MCF 10A (cell line): ENCODE measurements around the gene FAAP100. TPM values are rescaled to one million over a fixed set of nuclear protein-coding genes. Genes with fewer than 3 reads are reported as not detected.
A peak's percentile ranks its signal among the peaks of the same experiment; 100 is the strongest.

Experiments used
- BruUV-seq: library from RNA; stranded (reverse); fragments of 400-500 nt; replicated peaks from 2 replicates; lab custom pipeline; 2021; lab: Mats Ljungman, UMichigan
- CTCF ChIA-PET: fragments of 300-600 bp; sonication (Branson Sonifier 250); formaldehyde crosslinking; extraction: SDS; loops from one replicate; lab custom pipeline; 2021; ENCODE audit warnings: antibody characterized with exemption, inconsistent platforms; lab: Yijun Ruan, JAX
- POLR2A ChIA-PET: fragments of 300-600, 350-650 bp; sonication (Branson Sonifier 250); formaldehyde crosslinking; extraction: SDS; loops from one replicate; lab custom pipeline; 2020; ENCODE audit warnings: antibody characterized with exemption, inconsistent platforms; lab: Yijun Ruan, JAX
- DNase-seq: peaks from one replicate; pipeline ENCODE4 v3.0.0-alpha.2; 2018; ENCODE audit not compliant: unreplicated experiment
- H3K27ac Mint-ChIP-seq: one replicate; pipeline ENCODE4 v1.8.0; 2022; ENCODE audit warnings: mild to moderate bottlenecking, low read depth, mixed read lengths; ENCODE audit not compliant: unreplicated experiment
- H3K27me3 Mint-ChIP-seq: one replicate; pipeline ENCODE4 v1.8.0; 2022; ENCODE audit warnings: mixed read lengths; ENCODE audit not compliant: insufficient read depth, unreplicated experiment
- H3K36me3 Mint-ChIP-seq: one replicate; pipeline ENCODE4 v1.8.0; 2022; ENCODE audit warnings: mild to moderate bottlenecking, moderate library complexity, mixed read lengths; ENCODE audit not compliant: insufficient read depth, unreplicated experiment
- H3K4me1 Mint-ChIP-seq: one replicate; pipeline ENCODE4 v1.8.0; 2022; ENCODE audit warnings: mixed read lengths; ENCODE audit not compliant: insufficient read depth, unreplicated experiment
- H3K4me3 Mint-ChIP-seq: one replicate; pipeline ENCODE4 v1.8.0; 2022; ENCODE audit warnings: mild to moderate bottlenecking, moderate library complexity, mixed read lengths; ENCODE audit not compliant: unreplicated experiment
- H3K9me3 Mint-ChIP-seq: one replicate; pipeline ENCODE4 v1.8.0; 2022; ENCODE audit warnings: mixed read lengths; ENCODE audit not compliant: unreplicated experiment
- CTCF ChIP-seq: fragments of 200-600 bp; IDR thresholded peaks from one replicate; pipeline ENCODE4 v1.8.0; 2022; ENCODE audit warnings: antibody characterized with exemption, mild to moderate bottlenecking; ENCODE audit not compliant: unreplicated experiment
- intact Hi-C: fragments of 100-400 bp; cut with micrococcal nuclease; formaldehyde crosslinking; loops from 2 replicates; pipeline ENCODE4 v1.14.1; 2022
- total RNA-seq: library from RNA; stranded (reverse); gene quantifications from 2 replicates; pipeline ENCODE4 v1.2.3, GENCODE V29; 2022

The FAAP100 gene
- total RNA-seq, 1 experiment from 2014 or later = 32.5 TPM

GRCh38 chr17:81582341-81582740, 30.2 kb upstream of the FAAP100 start:
- Mint-ChIP-seq H3K36me3 (peaks cover 55% of the 10 kb centered on the region), H3K27ac (no peak overlapping the region), H3K27me3 (no peaks in the 10 kb centered on the region)

GRCh38 chr17:81581758-81582157, 29.6 kb upstream of the FAAP100 start:
- intact Hi-C loops = no loop called here
- BruUV-seq = no TSS peak
- peaks cover 51% of the 10 kb centered on the region for H3K36me3 Mint-ChIP-seq
- H3K27me3 Mint-ChIP-seq = no peaks in the 10 kb centered on the region
- DNase-seq = no peak
- H3K4me3 Mint-ChIP-seq = no peak overlapping the region
- H3K27ac Mint-ChIP-seq = no peak overlapping the region
- POLR2A ChIA-PET = interaction anchor here (0.7 to 1.7 kb wide), 2 partner anchors 30 to 68 kb away, joined by 3 to 4 read pairs; partner anchors contain the start of gene FAAP100
- H3K9me3 Mint-ChIP-seq = no peaks in the 10 kb centered on the region
- peaks cover 32% of the 10 kb centered on the region for H3K4me1 Mint-ChIP-seq
- TF ChIP-seq CTCF = no peak
- CTCF ChIA-PET = interaction anchor here (1.1 to 4.8 kb wide), 2 partner anchors 16 to 19 kb away, joined by 4 to 29 read pairs; no protein-coding TSS in a partner anchor

More at GRCh38 chr17:81582341-81582740, 30.2 kb upstream of the FAAP100 start:
- intact Hi-C loops = no loop called here
- H3K4me3 Mint-ChIP-seq = no peak overlapping the region
- TF ChIP-seq CTCF = no peak
- no peaks in the 10 kb centered on the region for H3K9me3 Mint-ChIP-seq
- DNase-seq = no peak
- no TSS peak for BruUV-seq
- POLR2A ChIA-PET = interaction anchor here (0.7 to 1.7 kb wide), 2 partner anchors 30 to 68 kb away, joined by 3 to 4 read pairs; partner anchors contain the start of gene FAAP100
- CTCF ChIA-PET = interaction anchor here (0.6 to 4.8 kb wide), 4 partner anchors 16 to 64 kb away, joined by 3 to 29 read pairs (median 5); no protein-coding TSS in a partner anchor
- H3K4me1 Mint-ChIP-seq = peaks cover 26% of the 10 kb centered on the region

- ChIA-PET CTCF (interaction anchor here (4.8 kb wide), 1 partner anchor 21 kb away, joined by 29 read pairs; no protein-coding TSS in a partner anchor), POLR2A (interaction anchor here (0.9 to 2.4 kb wide), 2 partner anchors 14 to 28 kb away, joined by 3 to 8 read pairs; no protein-coding TSS in a partner anchor)
- Mint-ChIP-seq H3K36me3 (peaks cover 47% of the 10 kb centered on the region), H3K27me3 (no peaks in the 10 kb centered on the region), H3K4me1 (peaks cover 44% of the 10 kb centered on the region), H3K27ac (peak overlapping the region; percentile 50), H3K4me3 (no peak overlapping the region), H3K9me3 (no peaks in the 10 kb centered on the region)
- BruUV-seq = no TSS peak
- no peak for TF ChIP-seq CTCF
- no peak for DNase-seq
- intact Hi-C loops = no loop called here
Observed at GRCh38 chr17:81580481-81580880, 28.3 kb upstream of the FAAP100 start.

- ChIA-PET CTCF (interaction anchor here (4.8 kb wide), 1 partner anchor 21 kb away, joined by 29 read pairs; no protein-coding TSS in a partner anchor), POLR2A (interaction anchor here (0.6 to 2.4 kb wide), 4 partner anchors 13 to 104 kb away, joined by 3 to 8 read pairs (median 3); partner anchors contain the start of genes ARL16 and HGS)
- Mint-ChIP-seq H3K4me3 (no peak overlapping the region), H3K9me3 (no peaks in the 10 kb centered on the region), H3K4me1 (peaks cover 44% of the 10 kb centered on the region), H3K27me3 (no peaks in the 10 kb centered on the region), H3K27ac (peak overlapping the region; percentile 50), H3K36me3 (peaks cover 41% of the 10 kb centered on the region)
- intact Hi-C loops = no loop called here
- no TSS peak for BruUV-seq
- no peak for TF ChIP-seq CTCF
- DNase-seq = no peak
Observed at GRCh38 chr17:81579821-81580321, 27.7 kb upstream of the FAAP100 start.
